ENCODE results near the gene MEIS2. TPM values are rescaled to one million over a fixed set of nuclear protein-coding genes. Genes with fewer than 3 reads are reported as not detected.

Gene MEIS2
- total RNA-seq, 1 donor from 2014 or later: 6.0 TPM

- peaks cover 13% of the 10 kb centered on the region for H3K4me1 Mint-ChIP-seq (ENCODE audit: low read depth, unreplicated experiment)
- DNase-seq: no peak
- H3K4me3 Mint-ChIP-seq (ENCODE audit: unreplicated experiment): peak overlapping the region; percentile 88
- H3K27me3 Mint-ChIP-seq (ENCODE audit: unreplicated experiment): peaks cover 47% of the 10 kb centered on the region
- H3K36me3 Mint-ChIP-seq (ENCODE audit: unreplicated experiment): no peaks in the 10 kb centered on the region
- peaks cover 31% of the 10 kb centered on the region for H3K9me3 Mint-ChIP-seq (ENCODE audit: unreplicated experiment)
- no peak for TF ChIP-seq CTCF (IDR thresholded peaks at IDR 0.05; ENCODE audit: partially characterized antibody, unreplicated experiment)
- no peak overlapping the region for H3K27ac Mint-ChIP-seq (ENCODE audit: unreplicated experiment)
Observed at GRCh38 chr15:37097144-37097919, 3.0 kb downstream of the MEIS2 start.

- Mint-ChIP-seq H3K4me3 (ENCODE audit: unreplicated experiment) (peak overlapping the region; percentile 88), H3K27me3 (ENCODE audit: unreplicated experiment) (peaks cover 44% of the 10 kb centered on the region), H3K36me3 (ENCODE audit: unreplicated experiment) (no peaks in the 10 kb centered on the region), H3K27ac (ENCODE audit: unreplicated experiment) (no peak overlapping the region), H3K4me1 (ENCODE audit: low read depth, unreplicated experiment) (peaks cover 13% of the 10 kb centered on the region), H3K9me3 (ENCODE audit: unreplicated experiment) (peaks cover 28% of the 10 kb centered on the region)
- DNase-seq: no peak
- TF ChIP-seq CTCF (IDR thresholded peaks at IDR 0.05; ENCODE audit: partially characterized antibody, unreplicated experiment): no peak
Observed at GRCh38 chr15:37096558-37097143, 3.7 kb downstream of the MEIS2 start.

GRCh38 chr15:37095770-37096557 lies 4.4 kb downstream of the MEIS2 start:
- DNase-seq: no peak
- Mint-ChIP-seq H3K36me3 (ENCODE audit: unreplicated experiment) (no peaks in the 10 kb centered on the region), H3K9me3 (ENCODE audit: unreplicated experiment) (peaks cover 25% of the 10 kb centered on the region), H3K27ac (ENCODE audit: unreplicated experiment) (no peak overlapping the region), H3K4me3 (ENCODE audit: unreplicated experiment) (peak overlapping the region; percentile 88), H3K27me3 (ENCODE audit: unreplicated experiment) (peaks cover 42% of the 10 kb centered on the region), H3K4me1 (ENCODE audit: low read depth, unreplicated experiment) (peaks cover 13% of the 10 kb centered on the region)
- TF ChIP-seq CTCF (IDR thresholded peaks at IDR 0.05; ENCODE audit: partially characterized antibody, unreplicated experiment): no peak

GRCh38 chr15:37094915-37095711 lies 5.2 kb downstream of the MEIS2 start:
- H3K4me3 Mint-ChIP-seq (ENCODE audit: unreplicated experiment): peak overlapping the region; percentile 88
- H3K36me3 Mint-ChIP-seq (ENCODE audit: unreplicated experiment): no peaks in the 10 kb centered on the region
- H3K27me3 Mint-ChIP-seq (ENCODE audit: unreplicated experiment): peaks cover 37% of the 10 kb centered on the region
- TF ChIP-seq CTCF (IDR thresholded peaks at IDR 0.05; ENCODE audit: partially characterized antibody, unreplicated experiment): no peak
- peaks cover 19% of the 10 kb centered on the region for H3K9me3 Mint-ChIP-seq (ENCODE audit: unreplicated experiment)
- DNase-seq: peak; percentile 47
- no peak overlapping the region for H3K27ac Mint-ChIP-seq (ENCODE audit: unreplicated experiment)
- peaks cover 17% of the 10 kb centered on the region for H3K4me1 Mint-ChIP-seq (ENCODE audit: low read depth, unreplicated experiment)
